C4-2B (cell line): Measurements from ENCODE around the gene GALNTL6.

Source experiments
- H3K27ac ChIP-seq: fragments of 450-650 bp; 2 replicates; pipeline ENCODE4 v1.5.1; 2017
- ZFX ChIP-seq: fragments of 450-650 bp; IDR thresholded peaks from 2 replicates; pipeline ENCODE4 v1.6.1; 2017
- TF ChIP-seq, protein P1 (sequence below): fragments of 450-650 bp; conservative IDR thresholded peaks from 2 replicates; pipeline ENCODE4 v1.5.1; 2017; ENCODE audit warnings: mild to moderate bottlenecking

GALNTL6 gene

DNA sequence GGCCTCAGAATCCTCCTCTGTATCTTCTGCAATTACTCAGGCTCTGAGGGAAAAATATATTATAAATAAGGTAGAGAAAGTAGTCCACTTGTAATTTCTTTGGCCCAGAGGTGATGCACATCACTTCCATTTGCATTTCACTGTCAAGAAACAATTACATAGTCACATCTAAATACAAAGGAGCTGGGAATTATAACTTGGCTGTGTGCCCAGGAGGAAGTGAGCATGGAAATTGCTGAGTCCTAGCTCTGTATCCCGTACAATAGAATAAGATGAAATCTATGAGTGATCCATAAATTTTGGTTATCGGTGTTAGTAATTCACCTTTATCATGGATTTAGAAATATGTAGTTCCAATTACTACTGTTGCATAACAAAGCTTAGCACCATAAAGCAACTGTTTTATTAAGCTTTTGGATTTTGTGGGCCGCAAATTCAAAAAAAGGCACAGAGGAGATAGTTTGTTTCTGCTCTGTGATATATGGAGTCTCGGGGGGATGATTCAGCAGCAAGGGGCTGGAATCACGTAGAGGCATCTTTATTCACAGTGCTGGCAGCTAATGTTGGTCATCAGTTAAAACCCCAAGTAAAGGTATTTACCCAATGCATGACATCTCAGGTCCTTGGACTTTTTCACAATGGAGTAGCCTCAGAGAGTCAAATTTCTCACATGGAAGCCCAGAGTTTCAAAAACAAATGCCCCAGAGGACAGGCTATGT lies 1114.1 kb downstream of the GALNTL6 start:
- H3K27ac ChIP-seq = no peak overlapping the region
- no peak for TF ChIP-seq ZFX
- TF ChIP-seq, protein P1, sequence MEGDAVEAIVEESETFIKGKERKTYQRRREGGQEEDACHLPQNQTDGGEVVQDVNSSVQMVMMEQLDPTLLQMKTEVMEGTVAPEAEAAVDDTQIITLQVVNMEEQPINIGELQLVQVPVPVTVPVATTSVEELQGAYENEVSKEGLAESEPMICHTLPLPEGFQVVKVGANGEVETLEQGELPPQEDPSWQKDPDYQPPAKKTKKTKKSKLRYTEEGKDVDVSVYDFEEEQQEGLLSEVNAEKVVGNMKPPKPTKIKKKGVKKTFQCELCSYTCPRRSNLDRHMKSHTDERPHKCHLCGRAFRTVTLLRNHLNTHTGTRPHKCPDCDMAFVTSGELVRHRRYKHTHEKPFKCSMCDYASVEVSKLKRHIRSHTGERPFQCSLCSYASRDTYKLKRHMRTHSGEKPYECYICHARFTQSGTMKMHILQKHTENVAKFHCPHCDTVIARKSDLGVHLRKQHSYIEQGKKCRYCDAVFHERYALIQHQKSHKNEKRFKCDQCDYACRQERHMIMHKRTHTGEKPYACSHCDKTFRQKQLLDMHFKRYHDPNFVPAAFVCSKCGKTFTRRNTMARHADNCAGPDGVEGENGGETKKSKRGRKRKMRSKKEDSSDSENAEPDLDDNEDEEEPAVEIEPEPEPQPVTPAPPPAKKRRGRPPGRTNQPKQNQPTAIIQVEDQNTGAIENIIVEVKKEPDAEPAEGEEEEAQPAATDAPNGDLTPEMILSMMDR = no peak

DNA sequence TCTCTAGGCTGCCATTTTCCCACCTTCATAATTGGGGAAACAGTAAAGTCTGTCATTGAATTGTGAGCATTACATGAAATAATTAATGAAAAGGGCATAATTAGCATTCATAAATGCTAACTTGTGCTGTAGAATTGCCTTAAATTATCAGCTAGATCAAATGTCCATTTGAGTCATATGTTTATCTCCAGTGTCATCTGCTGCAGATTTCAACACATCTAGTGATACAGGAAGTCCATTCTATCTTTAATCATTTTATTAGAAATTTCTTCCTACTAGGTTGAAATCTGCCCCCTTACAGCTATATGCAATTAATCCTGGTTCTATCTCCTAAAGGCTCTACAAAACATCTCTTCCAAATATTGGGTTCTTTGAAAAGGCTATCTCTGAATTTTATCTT lies 1115.1 kb downstream of the GALNTL6 start:
- H3K27ac ChIP-seq = no peak overlapping the region
- no peak for TF ChIP-seq ZFX
- TF ChIP-seq, protein P1 = no peak

DNA sequence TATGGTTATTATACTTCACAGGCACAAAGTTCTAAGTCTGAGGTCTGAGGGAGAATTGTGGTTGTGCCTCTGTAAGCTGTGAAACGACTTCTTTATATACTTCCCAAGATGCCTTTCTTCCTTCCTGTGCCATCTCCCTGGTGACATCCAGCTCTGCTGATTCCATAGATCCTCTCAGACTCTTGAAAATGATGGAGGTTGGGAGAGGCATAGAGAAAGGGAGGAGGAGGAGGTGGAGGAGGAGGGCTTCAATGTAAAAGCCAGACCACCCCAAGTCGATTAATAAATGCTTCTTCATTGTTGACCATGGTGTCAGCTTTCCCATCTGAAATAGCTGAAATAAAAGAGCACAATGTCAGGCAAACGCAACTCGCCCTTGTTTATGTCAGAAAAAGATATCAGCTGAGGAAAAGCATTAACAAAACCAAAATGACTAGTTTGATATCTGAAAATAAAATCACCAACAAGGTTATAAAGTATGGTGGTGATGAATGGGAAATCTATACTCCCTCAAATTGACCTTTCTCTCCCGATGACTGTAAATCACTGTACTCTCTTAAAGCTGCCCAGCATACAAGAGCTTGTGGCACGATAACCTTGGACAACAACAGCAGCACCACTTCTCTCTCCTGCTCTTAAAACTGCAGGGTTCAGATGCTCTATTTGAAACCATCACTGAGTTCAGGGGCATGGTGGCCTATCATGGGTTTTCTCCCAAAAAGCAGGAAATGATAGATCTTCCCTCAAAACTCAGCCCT lies 1125.0 kb downstream of the GALNTL6 start:
- no peak overlapping the region for H3K27ac ChIP-seq
- TF ChIP-seq, protein P1 = no peak
- TF ChIP-seq ZFX = no peak

DNA sequence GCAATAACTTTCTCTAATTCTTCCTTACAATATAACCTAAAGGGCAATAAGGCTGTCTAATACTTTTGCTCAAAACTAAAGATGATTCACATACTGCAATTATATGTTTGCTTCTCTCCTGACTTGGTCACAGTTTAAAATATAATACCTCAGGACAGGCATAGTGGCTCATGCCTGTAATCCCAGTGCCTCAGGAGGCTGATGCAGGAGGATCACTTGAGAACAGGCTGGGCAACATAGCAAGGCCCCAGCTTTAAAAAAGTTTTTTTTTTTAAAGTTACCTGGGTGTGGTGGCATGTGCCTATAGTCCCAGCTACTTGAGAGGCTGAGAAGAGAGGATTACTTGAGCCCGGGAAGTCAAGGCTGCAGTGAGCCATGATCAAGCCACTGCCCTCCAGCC lies 1125.7 kb downstream of the GALNTL6 start:
- TF ChIP-seq, protein P1 = no peak
- no peak for TF ChIP-seq ZFX
- no peak overlapping the region for H3K27ac ChIP-seq

DNA sequence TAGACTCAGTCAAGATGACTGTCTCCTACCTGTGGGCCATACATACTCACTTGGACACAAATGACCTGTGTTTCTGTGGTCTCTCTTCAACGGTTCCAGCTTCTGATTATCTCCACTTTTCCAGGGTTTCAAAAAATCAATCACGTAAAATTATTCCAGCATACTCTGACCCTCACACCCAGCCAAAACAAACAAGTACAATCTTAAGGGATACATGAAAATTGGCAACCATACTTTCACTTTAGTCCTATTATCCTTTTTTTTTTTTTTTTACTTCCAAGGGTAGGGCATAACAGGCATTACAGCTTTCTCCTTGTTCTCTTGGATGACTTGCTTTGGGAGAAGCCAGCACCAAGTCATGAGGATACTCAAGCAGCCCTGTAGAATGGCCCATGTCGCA lies 1129.6 kb downstream of the GALNTL6 start:
- no peak for TF ChIP-seq ZFX
- TF ChIP-seq, protein P1 = no peak
- H3K27ac ChIP-seq = peak overlapping the region; percentile 34; the same call in 1 of the 2 replicates

DNA sequence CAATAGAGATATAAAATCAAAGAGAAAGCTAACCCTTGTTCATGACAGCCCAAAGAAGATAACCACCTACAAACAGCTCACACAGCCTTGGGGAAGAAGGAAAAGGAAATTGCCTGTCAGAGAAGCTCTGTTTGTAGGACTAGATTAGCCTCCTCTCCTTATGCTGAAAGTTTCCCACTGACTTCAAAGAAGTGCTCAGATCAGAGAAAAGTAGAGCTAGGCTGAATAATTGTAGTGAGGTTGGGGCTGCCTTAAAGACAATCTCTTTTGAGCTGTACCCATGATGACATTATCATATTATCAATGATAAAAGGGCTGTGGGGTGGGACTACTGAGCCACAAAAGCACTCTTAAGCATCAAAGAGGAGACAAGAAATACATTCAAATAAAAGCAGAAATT lies 1132.4 kb downstream of the GALNTL6 start:
- no peak overlapping the region for H3K27ac ChIP-seq
- TF ChIP-seq ZFX = no peak
- TF ChIP-seq, protein P1 = no peak

DNA sequence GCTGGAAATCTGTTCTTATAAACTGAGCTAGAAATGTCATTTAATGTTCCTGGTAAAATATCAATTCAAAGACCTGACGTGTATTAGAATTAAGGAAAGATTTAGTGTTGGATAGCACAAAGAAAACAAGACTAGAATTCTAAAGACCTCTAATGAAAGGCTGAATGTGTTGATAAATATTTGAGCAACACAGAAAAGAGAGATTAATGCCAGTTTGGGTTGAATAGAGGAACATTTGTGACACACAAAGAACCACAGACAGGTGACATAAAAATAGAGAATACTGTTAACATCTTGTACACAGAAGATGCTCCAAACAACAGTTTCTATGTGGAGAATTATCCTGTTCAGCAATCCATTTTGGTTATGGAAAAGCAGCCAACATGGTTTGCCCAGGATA lies 1133.3 kb downstream of the GALNTL6 start:
- TF ChIP-seq ZFX = no peak
- TF ChIP-seq, protein P1 = no peak
- no peak overlapping the region for H3K27ac ChIP-seq
